ENCODE results near the gene CDCP2. TPM values are rescaled to one million over a fixed set of nuclear protein-coding genes. Genes with fewer than 3 reads are reported as not detected.

CDCP2 gene
- total and polyA plus RNA-seq, 2 experiments from 2014 or later: not detected

DNA sequence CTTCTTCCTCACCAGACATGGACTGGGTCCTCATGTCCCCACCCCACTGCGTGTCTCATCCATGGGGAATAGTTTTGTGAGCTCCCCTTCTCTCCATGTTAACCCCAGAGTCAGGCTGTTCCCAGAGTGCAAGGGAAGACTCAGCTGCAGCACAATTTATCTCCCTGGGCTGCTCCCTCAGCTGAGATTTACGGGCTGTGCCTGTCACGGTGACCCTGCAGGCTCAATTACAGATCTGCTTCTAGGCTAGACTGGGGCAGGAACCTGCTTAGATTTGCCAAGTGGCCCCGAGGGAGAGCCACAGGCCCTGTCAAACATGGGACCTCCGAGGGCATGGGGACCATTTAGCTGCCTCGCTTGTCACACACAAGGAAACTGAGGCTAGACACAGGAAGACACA, 37.8 kb downstream of the CDCP2 start:
- H3K79me2 ChIP-seq: no peaks in the 10 kb centered on the region
- no peak overlapping the region for H2AFZ ChIP-seq
- H3K27me3 ChIP-seq: no peaks in the 10 kb centered on the region
- no peak overlapping the region for H3K4me2 ChIP-seq
- DNase-seq (ENCODE audit: low spot score): no peak
- no peaks in the 10 kb centered on the region for H3K9me2 ChIP-seq (replicated peaks; ENCODE audit: insufficient read depth)
- WGBS (ENCODE audit: low lambda C conversion rate, missing lambda C conversion rate): 60% methylated on average over 6 of the region's 6 CpGs
- no peaks in the 10 kb centered on the region for H3K4me1 ChIP-seq (ENCODE audit: insufficient read depth)
- no peaks in the 10 kb centered on the region for H3K36me3 ChIP-seq (replicated peaks; ENCODE audit: insufficient read depth, low read depth)
- H3K9me3 ChIP-seq (ENCODE audit: low read depth): no peaks in the 10 kb centered on the region
- no peak overlapping the region for H3K27ac ChIP-seq
- H4K20me1 ChIP-seq (ENCODE audit: insufficient read depth, poor library complexity, severe bottlenecking): no peaks in the 10 kb centered on the region
- no peak overlapping the region for H3K4me3 ChIP-seq
- TF ChIP-seq, protein P1, sequence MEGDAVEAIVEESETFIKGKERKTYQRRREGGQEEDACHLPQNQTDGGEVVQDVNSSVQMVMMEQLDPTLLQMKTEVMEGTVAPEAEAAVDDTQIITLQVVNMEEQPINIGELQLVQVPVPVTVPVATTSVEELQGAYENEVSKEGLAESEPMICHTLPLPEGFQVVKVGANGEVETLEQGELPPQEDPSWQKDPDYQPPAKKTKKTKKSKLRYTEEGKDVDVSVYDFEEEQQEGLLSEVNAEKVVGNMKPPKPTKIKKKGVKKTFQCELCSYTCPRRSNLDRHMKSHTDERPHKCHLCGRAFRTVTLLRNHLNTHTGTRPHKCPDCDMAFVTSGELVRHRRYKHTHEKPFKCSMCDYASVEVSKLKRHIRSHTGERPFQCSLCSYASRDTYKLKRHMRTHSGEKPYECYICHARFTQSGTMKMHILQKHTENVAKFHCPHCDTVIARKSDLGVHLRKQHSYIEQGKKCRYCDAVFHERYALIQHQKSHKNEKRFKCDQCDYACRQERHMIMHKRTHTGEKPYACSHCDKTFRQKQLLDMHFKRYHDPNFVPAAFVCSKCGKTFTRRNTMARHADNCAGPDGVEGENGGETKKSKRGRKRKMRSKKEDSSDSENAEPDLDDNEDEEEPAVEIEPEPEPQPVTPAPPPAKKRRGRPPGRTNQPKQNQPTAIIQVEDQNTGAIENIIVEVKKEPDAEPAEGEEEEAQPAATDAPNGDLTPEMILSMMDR (IDR thresholded peaks at IDR 0.05; ENCODE audit: poor library complexity): no peak
- TF ChIP-seq EZH2phosphoT487 (IDR thresholded peaks at IDR 0.05; ENCODE audit: low read depth, severe bottlenecking, unreplicated experiment) (no peak), EZH2 (IDR thresholded peaks at IDR 0.05; ENCODE audit: borderline replicate concordance) (no peak)

DNA sequence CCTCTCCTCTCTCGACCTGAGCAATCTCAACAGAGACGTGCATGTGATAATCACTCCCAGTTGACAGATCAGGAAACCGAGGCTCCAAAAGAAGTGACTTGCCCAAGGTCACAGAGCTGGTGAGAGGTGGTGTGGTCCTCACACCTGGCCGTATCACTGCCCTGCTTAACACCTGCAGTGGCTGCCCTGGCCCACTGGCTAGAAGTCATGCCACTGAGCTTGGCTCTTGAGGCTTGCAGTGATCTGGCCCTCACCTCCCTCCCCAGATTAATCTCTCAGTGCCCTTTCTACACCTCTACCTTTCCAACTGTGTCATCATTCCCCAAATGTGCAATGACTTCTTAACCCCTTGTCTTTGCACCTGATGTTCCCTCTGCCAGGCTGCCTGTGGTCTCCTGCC, 38.8 kb downstream of the CDCP2 start:
- no peaks in the 10 kb centered on the region for H4K20me1 ChIP-seq (ENCODE audit: insufficient read depth, poor library complexity, severe bottlenecking)
- TF ChIP-seq EZH2phosphoT487 (IDR thresholded peaks at IDR 0.05; ENCODE audit: low read depth, severe bottlenecking, unreplicated experiment) (no peak), EZH2 (IDR thresholded peaks at IDR 0.05; ENCODE audit: borderline replicate concordance) (no peak)
- TF ChIP-seq, protein P1 (IDR thresholded peaks at IDR 0.05; ENCODE audit: poor library complexity): no peak
- no peak overlapping the region for H2AFZ ChIP-seq
- H3K27ac ChIP-seq: no peak overlapping the region
- no peaks in the 10 kb centered on the region for H3K9me2 ChIP-seq (replicated peaks; ENCODE audit: insufficient read depth)
- H3K36me3 ChIP-seq (replicated peaks; ENCODE audit: insufficient read depth, low read depth): no peaks in the 10 kb centered on the region
- no peak for DNase-seq (ENCODE audit: low spot score)
- no peaks in the 10 kb centered on the region for H3K27me3 ChIP-seq
- H3K79me2 ChIP-seq: no peaks in the 10 kb centered on the region
- H3K4me1 ChIP-seq (ENCODE audit: insufficient read depth): no peaks in the 10 kb centered on the region
- 88% methylated on average over 4 of the region's 4 CpGs for WGBS (ENCODE audit: low lambda C conversion rate, missing lambda C conversion rate)
- H3K4me3 ChIP-seq: no peak overlapping the region
- no peak overlapping the region for H3K4me2 ChIP-seq
- no peaks in the 10 kb centered on the region for H3K9me3 ChIP-seq (ENCODE audit: low read depth)

DNA sequence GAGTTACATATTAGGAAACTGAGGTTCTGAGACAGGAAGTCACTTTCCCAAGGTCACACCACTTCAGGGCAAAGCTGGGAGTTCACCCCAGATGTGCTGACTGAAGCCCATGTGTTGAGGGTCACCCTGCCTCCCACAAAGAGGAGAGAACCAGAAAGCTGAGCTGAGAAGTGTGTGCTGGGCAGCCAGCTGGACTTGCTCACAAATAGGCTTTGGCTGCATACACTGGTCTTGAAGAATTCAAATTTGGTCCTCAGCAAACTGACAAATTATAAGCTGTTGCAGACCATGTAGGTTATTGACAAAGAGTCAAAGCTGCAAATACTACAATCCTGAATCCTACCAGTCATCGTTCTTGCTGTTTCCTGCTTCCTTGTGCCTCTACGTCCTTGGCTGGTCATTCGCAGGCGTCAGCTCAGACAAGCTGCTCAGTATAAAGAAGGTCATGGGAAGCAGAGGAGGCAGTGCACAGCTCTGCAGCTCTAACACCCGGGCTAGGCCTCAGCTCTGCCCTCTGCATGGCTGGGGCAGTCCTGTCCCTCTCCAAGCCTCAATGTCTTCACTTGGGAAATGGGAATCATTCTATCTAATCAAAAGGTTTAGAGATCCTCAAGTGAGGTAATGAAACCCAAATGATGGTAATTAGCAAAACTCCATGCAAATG, 40.0 kb downstream of the CDCP2 start:
- TF ChIP-seq, protein P1 (IDR thresholded peaks at IDR 0.05; ENCODE audit: poor library complexity): no peak
- TF ChIP-seq EZH2phosphoT487 (IDR thresholded peaks at IDR 0.05; ENCODE audit: low read depth, severe bottlenecking, unreplicated experiment) (no peak), EZH2 (IDR thresholded peaks at IDR 0.05; ENCODE audit: borderline replicate concordance) (no peak)
- Histone ChIP-seq H3K9me3 (ENCODE audit: low read depth) (no peaks in the 10 kb centered on the region), H3K79me2 (no peaks in the 10 kb centered on the region), H3K9me2 (replicated peaks; ENCODE audit: insufficient read depth) (no peaks in the 10 kb centered on the region), H3K27ac (no peak overlapping the region), H4K20me1 (ENCODE audit: insufficient read depth, poor library complexity, severe bottlenecking) (no peaks in the 10 kb centered on the region), H3K4me3 (no peak overlapping the region), H3K4me1 (ENCODE audit: insufficient read depth) (no peaks in the 10 kb centered on the region), H3K27me3 (no peaks in the 10 kb centered on the region), H3K4me2 (no peak overlapping the region), H3K36me3 (replicated peaks; ENCODE audit: insufficient read depth, low read depth) (no peaks in the 10 kb centered on the region), H2AFZ (no peak overlapping the region)
- WGBS (ENCODE audit: low lambda C conversion rate, missing lambda C conversion rate): 95% methylated on average over 5 of the region's 5 CpGs
- no peak for DNase-seq (ENCODE audit: low spot score)

Data from hepatocyte (in vitro differentiated cells).